Ovary (tissue), 9 donors: ENCODE measurements around the gene NPHP4. TPM values are rescaled to one million over a fixed set of nuclear protein-coding genes. Genes with fewer than 3 reads are reported as not detected.

Source experiments
- DNase-seq, 5 donors: peaks; one replicate each; pipeline ENCODE4 v3.0.0-alpha.2; 2019 to 2020
- H3K27ac ChIP-seq, 2 donors: fragments of 200-600 bp; one replicate each; pipeline versions ENCODE4 v1.5.1 to v1.8.0; 2019 to 2022
- H3K27me3 ChIP-seq: fragments of 200-600 bp; one replicate; pipeline ENCODE4 v1.8.0; 2022
- H3K36me3 ChIP-seq: fragments of 200-600 bp; sonication (generic); one replicate; pipeline ENCODE4 v1.5.1; 2019
- H3K4me1 ChIP-seq: one replicate; pipeline ENCODE4 v1.8.1; 2013; ENCODE audit warnings: mild to moderate bottlenecking, moderate library complexity; ENCODE audit not compliant: insufficient read depth
- H3K4me3 ChIP-seq: fragments of 200-600 bp; sonication (generic); one replicate; pipeline ENCODE4 v1.5.1; 2017
- H3K9me3 ChIP-seq, 2 donors: fragments of 200-600 bp in 1 of 2; sonication (generic) in 1 of 2; one replicate each; pipeline versions ENCODE4 v1.5.1 to v1.8.1; 2013 to 2019; ENCODE audit warnings: mild to moderate bottlenecking in 1 of 2, moderate library complexity in 1 of 2
- CTCF ChIP-seq, 3 donors: fragments of 450-650 bp in 2 of 3; fragments of 200-600 bp in 1 of 3; IDR thresholded peaks; one replicate each; pipeline versions ENCODE4 v1.5.1 to v1.8.0; 2016 to 2022; ENCODE audit warnings: antibody characterized with exemption in 3 of 3, mild to moderate bottlenecking in 1 of 3
- EP300 ChIP-seq: sonication (generic); formaldehyde crosslinking; IDR thresholded peaks from one replicate; pipeline ENCODE4 v1.6.1; 2017; ENCODE audit warnings: antibody characterized with exemption
- POLR2A ChIP-seq: fragments of 450-650 bp; IDR thresholded peaks from one replicate; pipeline ENCODE4 v1.6.1; 2017; ENCODE audit warnings: antibody characterized with exemption, mild to moderate bottlenecking, moderate library complexity
- WGBS, 3 donors: extraction: QIAGEN DNeasy Blood & Tissue Kit in 1 of 3; methylation state at CpG; one replicate each; pipeline versions ENCODE4 v1.1.5 to v1.1.7; 2013 to 2017; 5-methylcytosine and 5-hydroxymethylcytosine counted together
- intact Hi-C, 4 donors: fragments of 100-400 bp; cut with DNase I; formaldehyde crosslinking; loops; one replicate each; pipeline versions ENCODE4 v1.11.0 to v1.15.1; 2022 to 2023
- polyA plus RNA-seq, 2 donors: library from polyadenylated mRNA; stranded (reverse); fragments of 200-250 nt in 1 of 2; fragments of 350-450 nt in 1 of 2; fragmentation: Illumina TruSeq in 1 of 2; extraction: RNeasy Lipid Tissue Mini Kit (QIAGEN cat#74804) in 1 of 2; gene quantifications; one replicate each; pipeline ENCODE4 v1.2.3, GENCODE V29; 2013 to 2014
- total RNA-seq, 7 donors: library from RNA; depleted of rRNA in 2 of 7; stranded (reverse); fragments of >200 nt in 2 of 7; fragmentation: NEBNext Ultra II Directional in 3 of 7; extraction: Animal tissue kit (Norgen Biotek cat#: 25700) in 3 of 7; gene quantifications; one replicate each; pipeline versions ENCODE4 v1.1.0 to v1.2.4, GENCODE V29; 2016 to 2023
- donor health status: DM: no; HTN: no; CAD: no; lungs with moderate emphysema.
- donor health status: DM: no; HTN: no; CAD: no.
- donor health status: Bipolar disorder and iron deficiency.
- donor health status: DM: yes; HTN: yes; CAD: no.
- donor health status: DM: no; HTN: no; CAD: no.
- donor health status: DM: yes; HTN: yes; CAD: no.

The NPHP4 gene
- total and polyA plus RNA-seq, 9 donors = 1.5 to 20.8 (median 10.7) TPM

- intact Hi-C loops = no loop called here
- Histone ChIP-seq H3K36me3 (no peaks in the 10 kb centered on the region), H3K9me3 (no peaks in the 10 kb centered on the region), H3K4me3 (no peak overlapping the region), H3K27ac (no peak overlapping the region), H3K27me3 (no peaks in the 10 kb centered on the region), H3K4me1 (no peaks in the 10 kb centered on the region)
- no peak for DNase-seq
- WGBS, 3 donors = 93 to 98% (median 94%) methylated on average over 16 of the region's 16 CpGs
- TF ChIP-seq CTCF (IDR thresholded peaks at IDR 0.05) = no peak
- no peak for TF ChIP-seq POLR2A
- TF ChIP-seq EP300 = no peak
These were observed 119.3 kb downstream of the NPHP4 start for GRCh38 chr1:5872886-5873285.

- WGBS, 3 donors = 98 to 99% (median 99%) methylated on average over 6 of the region's 6 CpGs
- intact Hi-C loops = no loop called here
- H3K27me3 ChIP-seq = no peaks in the 10 kb centered on the region
- no peak for TF ChIP-seq CTCF (IDR thresholded peaks at IDR 0.05)
- TF ChIP-seq EP300 = no peak
- no peak for TF ChIP-seq POLR2A
- no peaks in the 10 kb centered on the region for H3K9me3 ChIP-seq
- no peak overlapping the region for H3K4me3 ChIP-seq
- no peak overlapping the region for H3K27ac ChIP-seq
- no peaks in the 10 kb centered on the region for H3K4me1 ChIP-seq
- H3K36me3 ChIP-seq = no peaks in the 10 kb centered on the region
- no peak for DNase-seq
These were observed 123.2 kb downstream of the NPHP4 start for GRCh38 chr1:5868931-5869500.

- no peaks in the 10 kb centered on the region for H3K4me1 ChIP-seq
- H3K4me3 ChIP-seq = no peak overlapping the region
- intact Hi-C loops = no loop called here
- no peaks in the 10 kb centered on the region for H3K36me3 ChIP-seq
- no peaks in the 10 kb centered on the region for H3K27me3 ChIP-seq
- H3K9me3 ChIP-seq = no peaks in the 10 kb centered on the region
- 93 to 94% (median 93%) methylated on average over 7 of the region's 7 CpGs for WGBS, 3 donors
- TF ChIP-seq CTCF (IDR thresholded peaks at IDR 0.05) (no peak), EP300 (no peak), POLR2A (no peak)
- no peak overlapping the region for H3K27ac ChIP-seq
- DNase-seq = no peak
These were observed 126.5 kb downstream of the NPHP4 start for GRCh38 chr1:5865774-5866173.

GRCh38 chr1:5865056-5865455 is 127.2 kb downstream of the NPHP4 start:
- no peaks in the 10 kb centered on the region for H3K27me3 ChIP-seq
- no peaks in the 10 kb centered on the region for H3K4me1 ChIP-seq
- no peaks in the 10 kb centered on the region for H3K36me3 ChIP-seq
- TF ChIP-seq EP300 (no peak), CTCF (IDR thresholded peaks at IDR 0.05) (no peak), POLR2A (no peak)
- intact Hi-C loops = no loop called here
- H3K27ac ChIP-seq = no peak overlapping the region
- DNase-seq = no peak
- WGBS, 3 donors = 86 to 93% (median 87%) methylated on average over 16 of the region's 16 CpGs
- H3K4me3 ChIP-seq = no peak overlapping the region
- H3K9me3 ChIP-seq = no peaks in the 10 kb centered on the region
